ENCODE results near the gene MCHR1.

DNA sequence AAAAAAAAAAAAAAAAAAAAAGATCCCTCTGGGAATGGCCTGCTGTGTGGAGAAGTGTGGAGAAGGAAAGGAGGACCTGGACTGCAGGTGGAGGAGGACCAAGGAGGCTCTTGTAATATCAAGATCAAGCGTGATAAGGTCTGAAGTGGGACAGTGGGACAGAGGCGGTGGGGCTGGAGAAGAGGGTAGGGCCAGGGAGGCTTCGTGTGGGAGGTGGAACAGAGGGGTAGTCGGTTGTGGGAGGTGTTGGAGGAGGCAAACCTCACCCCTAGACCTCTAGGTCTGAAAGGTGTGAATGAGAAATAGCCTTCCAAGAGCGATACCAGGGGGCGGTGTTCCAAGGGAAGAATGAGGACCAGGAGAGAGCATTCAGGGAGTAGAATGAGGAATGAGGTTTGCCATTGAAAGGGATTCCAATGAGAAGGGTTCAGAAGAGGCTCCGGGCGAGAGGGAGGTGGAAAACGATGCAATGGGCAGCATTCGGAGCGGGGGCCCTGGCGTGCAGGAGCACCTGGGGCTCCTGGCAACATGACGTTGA lies 44.2 kb downstream of the MCHR1 start:
- TF ChIP-seq, protein P1, sequence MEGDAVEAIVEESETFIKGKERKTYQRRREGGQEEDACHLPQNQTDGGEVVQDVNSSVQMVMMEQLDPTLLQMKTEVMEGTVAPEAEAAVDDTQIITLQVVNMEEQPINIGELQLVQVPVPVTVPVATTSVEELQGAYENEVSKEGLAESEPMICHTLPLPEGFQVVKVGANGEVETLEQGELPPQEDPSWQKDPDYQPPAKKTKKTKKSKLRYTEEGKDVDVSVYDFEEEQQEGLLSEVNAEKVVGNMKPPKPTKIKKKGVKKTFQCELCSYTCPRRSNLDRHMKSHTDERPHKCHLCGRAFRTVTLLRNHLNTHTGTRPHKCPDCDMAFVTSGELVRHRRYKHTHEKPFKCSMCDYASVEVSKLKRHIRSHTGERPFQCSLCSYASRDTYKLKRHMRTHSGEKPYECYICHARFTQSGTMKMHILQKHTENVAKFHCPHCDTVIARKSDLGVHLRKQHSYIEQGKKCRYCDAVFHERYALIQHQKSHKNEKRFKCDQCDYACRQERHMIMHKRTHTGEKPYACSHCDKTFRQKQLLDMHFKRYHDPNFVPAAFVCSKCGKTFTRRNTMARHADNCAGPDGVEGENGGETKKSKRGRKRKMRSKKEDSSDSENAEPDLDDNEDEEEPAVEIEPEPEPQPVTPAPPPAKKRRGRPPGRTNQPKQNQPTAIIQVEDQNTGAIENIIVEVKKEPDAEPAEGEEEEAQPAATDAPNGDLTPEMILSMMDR (IDR thresholded peaks at IDR 0.05) = no peak
- no peak for TF ChIP-seq POLR2A (IDR thresholded peaks at IDR 0.05)
